SH-SY5Y (cell line): ENCODE data around the gene ACO1.

Experiments
- GATA2 ChIP-seq: IDR thresholded peaks from 2 replicates; pipeline ENCODE4 v1.6.1; 2011; ENCODE audit warnings: mild to moderate bottlenecking, low read depth, low read length
- GATA3 ChIP-seq: IDR thresholded peaks from 2 replicates; pipeline ENCODE4 v1.6.1; 2011; ENCODE audit warnings: low read depth, mild to moderate bottlenecking, low read length, moderate library complexity

DNA sequence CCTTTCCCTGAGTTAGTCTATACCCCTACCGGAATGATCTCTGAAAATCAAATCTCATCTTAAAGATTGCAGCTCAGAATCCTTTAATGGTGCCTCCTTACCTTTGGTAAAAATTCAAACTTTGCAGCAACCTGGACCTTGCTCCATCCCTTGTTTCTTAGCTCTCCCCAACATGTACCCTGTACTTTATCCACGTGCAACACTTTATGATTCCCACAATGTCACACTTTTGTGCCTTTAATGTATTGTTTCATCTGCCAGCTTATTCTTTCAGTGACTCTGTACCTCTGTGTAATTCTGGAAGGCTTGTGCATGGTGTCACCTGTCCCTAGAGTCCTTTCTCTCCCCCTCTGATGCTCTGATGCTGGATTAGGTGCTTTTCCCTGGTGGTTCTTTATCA is 9.5 kb downstream of the ACO1 start:
- TF ChIP-seq GATA2 = no peak
- no peak for TF ChIP-seq GATA3
